Activated T-cell treated with anti-CD3 and anti-CD28 coated beads, Interleukin-2, amount 50 U/mL, for 1 hour (primary cell): ENCODE data around the gene GNB4.

ENCODE experiments used
- DNase-seq: peaks from one replicate; pipeline ENCODE4 v3.0.0-alpha.2; 2020

The GNB4 gene

GRCh38 chr3:179432451-179432850 lies 18.8 kb downstream of the GNB4 start:
- no peak for DNase-seq

- no peak for DNase-seq
Observed at GRCh38 chr3:179432021-179432420, 19.2 kb downstream of the GNB4 start.

DNA sequence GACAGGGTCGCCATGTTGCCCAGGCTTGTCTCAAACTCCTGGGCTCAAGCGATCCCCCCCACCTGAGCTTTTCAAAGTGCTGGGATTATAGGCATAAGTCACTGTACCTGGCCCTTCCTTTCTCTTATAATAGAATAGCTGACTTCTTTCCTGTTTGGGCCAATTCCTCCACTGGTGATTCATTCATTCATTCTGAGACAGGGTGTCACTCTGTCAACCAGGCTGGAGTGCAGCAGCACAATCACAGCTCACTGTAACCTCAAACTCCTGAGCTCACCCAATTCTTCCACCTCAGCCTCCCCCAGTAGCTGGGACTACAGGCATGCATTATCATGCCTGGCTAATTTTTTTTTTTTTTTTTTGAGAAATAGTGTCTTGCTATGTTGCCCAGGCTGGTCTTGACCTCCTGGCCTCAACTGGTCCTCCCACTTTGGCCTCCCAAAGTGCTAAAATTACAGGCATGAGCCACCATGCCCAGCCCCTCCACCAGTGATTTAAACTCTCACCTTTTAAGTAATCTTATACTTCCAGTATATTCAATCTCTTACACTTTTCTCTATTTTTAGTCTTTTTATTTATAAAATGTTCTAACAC lies 20.9 kb downstream of the GNB4 start:
- no peak for DNase-seq

- DNase-seq, result no peak
Observed at GRCh38 chr3:179428876-179429548, 22.3 kb downstream of the GNB4 start.

DNA sequence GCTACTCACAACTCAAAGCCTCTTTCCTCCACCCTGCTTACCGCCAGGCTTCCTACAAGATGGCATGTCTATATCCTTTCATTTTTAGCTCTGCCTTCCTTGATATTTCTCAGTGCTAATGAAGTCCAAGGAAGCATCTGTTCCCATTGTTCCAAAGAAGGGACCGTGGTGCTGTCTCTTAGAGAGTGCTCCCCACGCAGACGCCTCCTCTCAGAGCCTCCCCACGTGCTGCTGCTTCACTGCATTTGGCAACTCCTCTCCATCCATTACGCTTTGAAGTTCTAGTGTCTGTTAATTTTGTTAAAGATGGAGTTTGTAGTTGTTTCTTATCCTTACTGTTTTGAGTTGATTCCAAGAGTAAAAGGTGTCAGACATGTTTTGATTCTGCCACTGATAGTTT lies 26.2 kb downstream of the GNB4 start:
- no peak for DNase-seq

DNA sequence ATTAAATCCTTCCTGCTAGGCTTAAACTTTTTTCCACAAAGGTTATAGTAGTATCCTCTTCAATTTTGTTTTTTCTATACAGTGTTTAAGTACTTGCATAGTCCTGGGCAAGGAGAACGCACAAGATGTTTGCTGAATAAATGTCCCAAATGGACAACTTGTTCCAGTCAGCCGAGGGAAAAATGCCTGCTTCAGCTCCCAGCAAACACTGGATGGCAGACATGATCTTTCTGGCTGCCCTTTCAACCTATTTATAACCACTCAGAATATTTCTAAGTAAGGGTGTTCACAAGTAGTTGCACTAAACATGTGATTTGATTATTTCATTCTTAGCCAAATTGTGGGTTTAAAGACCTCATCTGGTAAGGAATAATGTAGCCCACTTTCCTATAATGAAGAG lies 29.8 kb downstream of the GNB4 start:
- DNase-seq, result no peak

GRCh38 chr3:179418610-179419009 lies 32.7 kb downstream of the GNB4 start:
- DNase-seq, result no peak

DNA sequence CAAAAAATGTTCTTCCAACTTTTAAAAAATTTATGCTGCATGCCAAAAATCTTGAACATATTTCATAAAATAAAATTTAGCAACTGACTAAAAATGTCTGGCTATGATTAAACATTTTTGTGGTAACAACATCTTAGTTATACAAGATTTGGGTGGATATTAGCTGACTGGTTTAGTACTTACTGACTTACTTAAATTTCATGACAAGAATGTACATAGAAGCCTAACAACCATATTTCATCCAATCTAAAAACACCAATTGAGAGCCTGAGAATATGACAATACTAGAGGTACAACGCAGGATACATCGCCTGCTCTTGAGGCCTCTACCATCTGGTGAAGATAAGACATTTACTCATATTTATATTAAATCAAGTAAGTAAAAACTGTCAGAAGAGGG lies 34.6 kb downstream of the GNB4 start:
- DNase-seq, result no peak

GRCh38 chr3:179415377-179415776 lies 35.9 kb downstream of the GNB4 start:
- no peak for DNase-seq

- no peak for DNase-seq
Observed at GRCh38 chr3:179414804-179415203, 36.5 kb downstream of the GNB4 start.

- no peak for DNase-seq
Observed at GRCh38 chr3:179410999-179411398, 40.3 kb downstream of the GNB4 start.

DNA sequence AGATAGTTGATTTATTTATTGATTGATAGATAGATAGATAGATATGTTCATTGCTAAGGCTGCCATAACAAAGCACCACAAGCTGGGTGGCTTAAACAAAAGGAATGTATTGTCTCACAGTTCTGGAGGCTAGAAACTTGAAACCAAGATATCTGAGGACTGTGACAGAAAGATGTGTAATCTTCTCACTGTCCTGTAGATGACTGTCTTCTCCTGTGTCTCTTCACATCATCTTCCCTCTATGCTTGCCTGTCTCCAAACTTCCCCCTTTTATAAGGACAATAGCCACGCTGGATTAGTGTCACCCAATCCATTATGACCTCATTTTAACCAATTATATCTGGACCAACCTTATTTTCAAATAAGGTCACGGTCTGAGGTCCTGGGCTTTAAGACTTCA lies 40.9 kb downstream of the GNB4 start:
- no peak for DNase-seq

- DNase-seq, result no peak
Observed at GRCh38 chr3:179404307-179404706, 47.0 kb downstream of the GNB4 start.

DNA sequence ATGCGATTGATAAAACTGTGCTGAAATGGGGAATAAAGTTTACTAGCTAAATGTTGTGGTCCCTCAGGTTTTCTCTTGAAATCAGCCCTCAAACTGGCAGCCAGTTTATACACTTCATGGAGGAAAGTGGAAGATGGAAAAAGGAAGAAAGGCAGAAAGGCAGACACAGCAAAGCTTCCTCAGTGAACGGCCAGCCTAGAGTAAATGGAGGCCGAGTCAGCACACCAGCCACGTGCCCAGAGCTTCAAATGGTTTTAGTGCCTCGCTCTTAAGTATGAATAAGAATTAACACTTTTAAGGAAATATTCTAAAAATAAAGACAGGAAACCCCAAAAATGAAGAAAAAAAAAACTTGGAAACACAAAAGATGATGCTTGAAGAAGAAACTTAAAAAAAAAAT lies 48.3 kb downstream of the GNB4 start:
- no peak for DNase-seq

DNA sequence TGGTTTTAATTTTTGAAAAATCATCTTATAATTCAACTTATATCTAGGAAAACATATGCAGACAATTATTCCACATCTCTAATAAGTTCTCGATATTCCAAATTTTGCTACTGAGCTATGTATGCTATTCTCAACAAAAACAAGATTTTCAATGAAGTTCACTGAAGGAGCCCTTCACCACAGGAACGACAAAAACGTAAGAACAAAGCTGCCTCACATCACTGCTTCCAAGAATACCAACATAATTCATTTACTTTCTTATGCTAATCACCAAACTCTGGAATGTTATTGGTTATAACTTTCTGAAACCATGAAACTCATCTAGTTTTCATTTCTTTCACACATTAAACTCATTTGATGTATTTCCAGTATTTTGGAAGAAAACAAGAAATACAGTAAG lies 49.7 kb downstream of the GNB4 start:
- no peak for DNase-seq

GRCh38 chr3:179398574-179399231 lies 52.6 kb downstream of the GNB4 start:
- DNase-seq, result no peak

- DNase-seq, result no peak
Observed at GRCh38 chr3:179391906-179392305, 59.4 kb downstream of the GNB4 start.

DNA sequence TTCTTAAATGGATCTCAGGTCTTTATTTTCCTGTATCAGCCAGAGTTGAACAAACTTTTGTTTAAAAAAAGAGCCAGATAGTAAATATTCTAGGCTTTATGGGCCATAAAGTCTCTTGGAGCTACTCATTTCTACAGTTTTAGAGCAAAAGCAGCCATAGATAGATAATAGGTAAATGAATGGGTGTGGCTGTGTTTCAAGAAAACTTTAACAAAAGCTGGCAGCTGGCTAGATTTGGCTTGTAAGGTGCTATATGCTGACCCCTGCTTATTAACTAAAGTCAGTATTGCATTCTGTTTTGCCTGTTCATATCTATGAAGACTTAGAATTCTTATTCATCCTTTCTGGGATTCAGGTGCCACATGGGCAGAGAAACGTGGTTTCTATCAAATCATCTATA lies 74.8 kb downstream of the GNB4 start:
- DNase-seq, result no peak

GRCh38 chr3:179375091-179375999 lies 75.9 kb downstream of the GNB4 start:
- DNase-seq, result no peak

DNA sequence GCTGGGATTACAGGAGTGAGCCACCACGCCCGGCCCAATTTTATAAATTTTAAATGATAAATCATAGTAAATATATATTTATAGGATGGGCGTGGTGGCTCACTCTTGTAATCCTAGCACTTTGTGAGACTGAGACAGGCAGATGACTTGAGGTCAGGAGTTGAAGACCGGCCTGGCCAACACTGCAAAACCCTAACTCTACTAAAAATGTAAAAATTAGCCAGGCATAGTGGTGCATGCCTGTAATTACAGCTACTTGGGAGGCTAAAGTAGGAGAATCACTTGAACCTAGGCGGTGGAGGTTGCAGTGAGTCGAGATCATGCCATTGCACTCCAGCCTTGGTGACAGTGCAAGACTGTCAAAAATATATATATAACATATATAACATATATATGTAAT lies 77.3 kb downstream of the GNB4 start:
- no peak for DNase-seq

DNA sequence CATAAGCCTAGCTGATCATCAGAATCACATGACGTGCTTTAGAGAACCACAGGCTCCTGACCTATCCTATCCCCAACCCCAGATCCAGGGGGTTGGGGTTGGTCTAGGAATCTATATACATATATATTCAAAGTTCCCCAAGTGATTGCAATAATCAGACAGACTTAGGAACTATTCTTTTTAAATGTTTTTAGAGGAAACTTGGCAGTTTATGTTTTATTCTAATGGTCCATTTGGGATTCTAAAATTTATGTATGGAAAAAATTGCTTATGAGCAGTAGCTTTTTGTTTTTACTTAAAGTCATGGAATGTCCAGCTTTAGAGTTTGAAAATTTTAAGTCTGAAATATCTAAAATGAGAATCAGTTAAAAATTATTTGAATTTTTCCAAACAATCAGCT lies 81.6 kb downstream of the GNB4 start:
- no peak for DNase-seq

GRCh38 chr3:179363332-179363731 lies 87.9 kb downstream of the GNB4 start:
- no peak for DNase-seq

DNA sequence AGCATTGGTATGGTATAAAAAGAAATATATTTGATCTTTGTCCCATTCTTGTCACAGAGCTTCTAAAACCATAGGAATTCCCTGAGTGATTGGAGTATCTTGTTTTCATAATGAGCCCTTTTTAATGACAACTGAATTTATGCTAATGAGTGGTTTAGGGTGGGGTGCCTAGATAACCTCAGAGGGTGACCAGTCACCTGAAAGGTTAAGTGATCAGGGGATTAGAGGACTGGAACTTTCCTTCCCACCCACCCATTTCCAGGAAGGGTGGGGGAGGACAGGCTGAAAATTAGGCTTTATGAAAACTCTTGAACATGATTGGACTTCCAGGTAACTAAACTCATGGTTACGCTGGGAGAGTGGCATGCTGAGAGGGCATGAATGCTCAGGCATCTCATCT lies 95.3 kb downstream of the GNB4 start:
- no peak for DNase-seq
